Measurements from ENCODE around the gene ZNF41.
"Not testable (repeated sequence)": the region's sequence is repeated elsewhere in the genome, so short reads cannot be mapped to it uniquely, and the experiment has no call there.

Gene ZNF41

GRCh38 chrX:47502316-47503125 is 19.5 kb upstream of the ZNF41 start:
- POLR2A ChIA-PET (ENCODE audit: low non-redundant PET), result no interaction called here
- CTCF ChIA-PET, result interaction anchor here (1.0 kb wide), 1 partner anchor 142 kb away, joined by 3 read pairs; no protein-coding TSS in a partner anchor
- H3K27ac ChIP-seq, result peak overlapping the region; percentile 90
- no peak for TF ChIP-seq CTCF (conservative IDR thresholded peaks at IDR 0.05; ENCODE audit: low read depth)
- DNase-seq (ENCODE audit: low spot score), result no peak

- POLR2A ChIA-PET (ENCODE audit: low non-redundant PET), result interaction anchor here (0.5 kb wide), 1 partner anchor 43 kb away, joined by 5 read pairs; no protein-coding TSS in a partner anchor
These were observed 18.4 kb upstream of the ZNF41 start for GRCh38 chrX:47501226-47502074.

GRCh38 chrX:47500554-47500953 is 17.5 kb upstream of the ZNF41 start:
- ChIA-PET CTCF (interaction anchor here (1.5 kb wide), 1 partner anchor 23 kb away, joined by 6 read pairs; no protein-coding TSS in a partner anchor), POLR2A (ENCODE audit: low non-redundant PET) (no interaction called here)
- H3K27ac ChIP-seq, result no peak overlapping the region
- no peak for DNase-seq (ENCODE audit: low spot score)
- no peak for TF ChIP-seq CTCF (conservative IDR thresholded peaks at IDR 0.05; ENCODE audit: low read depth)

More at GRCh38 chrX:47501226-47502074, 18.4 kb upstream of the ZNF41 start:
- peak overlapping the region; percentile 90 for H3K27ac ChIP-seq
- TF ChIP-seq CTCF (conservative IDR thresholded peaks at IDR 0.05; ENCODE audit: low read depth), result no peak
- no peak for DNase-seq (ENCODE audit: low spot score)
- CTCF ChIA-PET, result interaction anchor here (0.6 to 1.0 kb wide), 3 partner anchors 143 to 949 kb away, joined by 3 to 4 read pairs (median 4); no protein-coding TSS in a partner anchor

GRCh38 chrX:47499293-47499692 is 16.3 kb upstream of the ZNF41 start:
- H3K27ac ChIP-seq, result peak overlapping the region; percentile 49; the same call in 1 of the 2 replicates
- DNase-seq (ENCODE audit: low spot score), result no peak
- no peak for TF ChIP-seq CTCF (conservative IDR thresholded peaks at IDR 0.05; ENCODE audit: low read depth)
- ChIA-PET POLR2A (ENCODE audit: low non-redundant PET) (no interaction called here), CTCF (interaction anchor here (0.6 to 2.5 kb wide), 3 partner anchors 23 to 355 kb away, joined by 3 to 20 read pairs (median 6); no protein-coding TSS in a partner anchor)

- TF ChIP-seq CTCF (conservative IDR thresholded peaks at IDR 0.05; ENCODE audit: low read depth), result no peak
- CTCF ChIA-PET, result interaction anchor here (2.5 kb wide), 1 partner anchor 24 kb away, joined by 20 read pairs; no protein-coding TSS in a partner anchor
- peak overlapping the region; percentile 38 for H3K27ac ChIP-seq
- POLR2A ChIA-PET (ENCODE audit: low non-redundant PET), result no interaction called here
- DNase-seq (ENCODE audit: low spot score), result no peak
These were observed 15.4 kb upstream of the ZNF41 start for GRCh38 chrX:47498411-47498810.

GRCh38 chrX:47497271-47497888 is 14.4 kb upstream of the ZNF41 start:
- H3K27ac ChIP-seq, result no peak overlapping the region
- peak; percentile 27 for DNase-seq (ENCODE audit: low spot score)
- POLR2A ChIA-PET (ENCODE audit: low non-redundant PET), result no interaction called here
- TF ChIP-seq CTCF (conservative IDR thresholded peaks at IDR 0.05; ENCODE audit: low read depth), result peak; percentile 46
- CTCF ChIA-PET, result interaction anchor here (0.6 to 2.5 kb wide), 4 partner anchors 11 to 1004 kb away, joined by 3 to 20 read pairs (median 4); no protein-coding TSS in a partner anchor

- H3K27ac ChIP-seq; DNase-seq (ENCODE audit: low spot score): not testable (repeated sequence)
- CTCF ChIA-PET, result interaction anchor here (0.6 kb wide), 1 partner anchor 541 kb away, joined by 3 read pairs; no protein-coding TSS in a partner anchor
- POLR2A ChIA-PET (ENCODE audit: low non-redundant PET), result interaction anchor here (0.6 kb wide), 1 partner anchor 146 kb away, joined by 3 read pairs; no protein-coding TSS in a partner anchor
These were observed 9.1 kb upstream of the ZNF41 start for GRCh38 chrX:47492133-47492532.
